Measurements from ENCODE around the gene MBD3L2B.

DNA sequence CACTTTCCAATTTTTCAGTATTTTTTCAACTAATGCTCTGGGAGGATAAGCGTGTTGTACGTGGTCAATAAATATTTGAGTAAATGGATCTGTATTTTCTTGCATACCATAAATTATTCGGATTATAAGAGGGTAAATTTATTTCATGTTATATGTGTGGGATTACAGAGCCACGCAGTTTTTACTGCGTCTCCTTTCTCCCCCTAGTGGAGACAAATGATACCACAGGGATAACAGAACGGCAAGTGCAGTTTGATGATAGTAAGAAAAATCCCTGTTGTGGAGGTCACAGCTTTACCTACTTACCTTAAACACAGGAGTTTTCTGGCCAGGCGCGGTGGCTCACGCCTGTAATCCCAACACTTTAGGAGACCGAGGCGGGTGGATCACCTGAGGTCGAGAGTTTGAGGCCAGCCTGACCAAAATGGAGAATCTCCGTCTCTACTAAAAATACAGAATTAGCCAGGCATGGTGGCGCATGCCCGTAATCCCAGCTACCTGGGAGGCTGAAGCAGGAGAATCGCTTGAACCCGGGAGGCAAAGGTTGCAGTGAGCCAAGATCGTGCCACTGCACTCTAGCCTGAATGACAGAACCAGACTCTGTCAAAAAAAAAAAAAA lies 16.8 kb downstream of the MBD3L2B start:
- no peak for TF ChIP-seq POLR2A (IDR thresholded peaks at IDR 0.05; ENCODE audit: low read length)
- TF ChIP-seq GATA1 (IDR thresholded peaks at IDR 0.05; ENCODE audit: low read depth, low read length) = no peak

Measured in erythroblast (primary cell).